GM21447 (cell line): Measurements from ENCODE around the gene CLNK.
A peak's percentile ranks its signal among the peaks of the same experiment; 100 is the strongest.

Experiments
- ATAC-seq: cut with Tn5 transposase; IDR thresholded peaks from one replicate; pipeline ENCODE4 v1.9.1; 2021; ENCODE audit not compliant: unreplicated experiment

Gene CLNK

GRCh38 chr4:10524196-10524833, 160.3 kb downstream of the CLNK start:
- ATAC-seq, result no peak

- no peak for ATAC-seq
These were observed 163.1 kb downstream of the CLNK start for GRCh38 chr4:10521424-10521823.

GRCh38 chr4:10509733-10510132, 174.8 kb downstream of the CLNK start:
- no peak for ATAC-seq

GRCh38 chr4:10506077-10506476, 178.5 kb downstream of the CLNK start:
- ATAC-seq, result no peak

GRCh38 chr4:10504570-10505179, 179.9 kb downstream of the CLNK start:
- ATAC-seq, result no peak

GRCh38 chr4:10502717-10503116, 181.9 kb downstream of the CLNK start:
- no peak for ATAC-seq

GRCh38 chr4:10500776-10501175, 183.8 kb downstream of the CLNK start:
- ATAC-seq, result no peak

GRCh38 chr4:10496200-10496599, 188.4 kb downstream of the CLNK start:
- ATAC-seq, result no peak

GRCh38 chr4:10495651-10496050, 188.9 kb downstream of the CLNK start:
- no peak for ATAC-seq

GRCh38 chr4:10492464-10492863, 192.1 kb downstream of the CLNK start:
- ATAC-seq, result no peak

GRCh38 chr4:10491401-10491800, 193.2 kb downstream of the CLNK start:
- no peak for ATAC-seq

- ATAC-seq, result no peak
These were observed 193.6 kb downstream of the CLNK start for GRCh38 chr4:10490996-10491395.

- ATAC-seq, result no peak
These were observed 201.7 kb downstream of the CLNK start for GRCh38 chr4:10482913-10483312.

GRCh38 chr4:10480616-10481015, 204.0 kb downstream of the CLNK start:
- ATAC-seq, result no peak

GRCh38 chr4:10478621-10479020, 205.9 kb downstream of the CLNK start:
- ATAC-seq, result no peak

- ATAC-seq, result no peak
These were observed 214.1 kb downstream of the CLNK start for GRCh38 chr4:10470505-10470904.

GRCh38 chr4:10466161-10466560, 218.4 kb downstream of the CLNK start:
- ATAC-seq, result no peak

GRCh38 chr4:10462876-10463275, 221.7 kb downstream of the CLNK start:
- ATAC-seq, result no peak

GRCh38 chr4:10461850-10462400, 222.6 kb downstream of the CLNK start:
- ATAC-seq, result no peak

GRCh38 chr4:10461091-10461849, 223.3 kb downstream of the CLNK start:
- ATAC-seq, result peak; percentile 60

- no peak for ATAC-seq
These were observed 224.1 kb downstream of the CLNK start for GRCh38 chr4:10460313-10461047.
